ENCODE measurements around the gene NKD1. TPM values are rescaled to one million over a fixed set of nuclear protein-coding genes. Genes with fewer than 3 reads are reported as not detected.

NKD1 gene
- total RNA-seq, 3 donors from 2014 or later: 1.3 to 5.0 (median 4.6) TPM

GRCh38 chr16:50683689-50684374 lies 135.6 kb downstream of the NKD1 start:
- Histone ChIP-seq H3K27me3 (no peaks in the 10 kb centered on the region), H3K27ac (no peak overlapping the region), H3K9me3 (no peaks in the 10 kb centered on the region), H3K36me3 (no peaks in the 10 kb centered on the region), H3K4me3 (no peak overlapping the region), H3K4me1 (no peaks in the 10 kb centered on the region)
- TF ChIP-seq CTCF (IDR thresholded peaks at IDR 0.05) (no peak), POLR2A (IDR thresholded peaks at IDR 0.05) (no peak), POLR2AphosphoS5 (IDR thresholded peaks at IDR 0.05) (no peak)
- no peak for DNase-seq (ENCODE audit: low spot score in 2 of 2)
- intact Hi-C loops (cut with DNase I; ENCODE audit: low total_unique reads): no loop called here

GRCh38 chr16:50684823-50685461 lies 136.7 kb downstream of the NKD1 start:
- no peaks in the 10 kb centered on the region for H3K27me3 ChIP-seq

GRCh38 chr16:50685462-50686063 lies 137.4 kb downstream of the NKD1 start:
- no peak overlapping the region for H3K27ac ChIP-seq
- no peaks in the 10 kb centered on the region for H3K27me3 ChIP-seq
- H3K36me3 ChIP-seq: no peaks in the 10 kb centered on the region
- H3K4me1 ChIP-seq: no peaks in the 10 kb centered on the region
- intact Hi-C loops (cut with DNase I; ENCODE audit: low total_unique reads): no loop called here
- no peaks in the 10 kb centered on the region for H3K9me3 ChIP-seq
- no peak for DNase-seq (ENCODE audit: low spot score in 2 of 2)
- TF ChIP-seq CTCF (IDR thresholded peaks at IDR 0.05): no peak
- no peak for TF ChIP-seq POLR2AphosphoS5 (IDR thresholded peaks at IDR 0.05)
- TF ChIP-seq POLR2A (IDR thresholded peaks at IDR 0.05): no peak
- H3K4me3 ChIP-seq: no peak overlapping the region

More at GRCh38 chr16:50684823-50685461, 136.7 kb downstream of the NKD1 start:
- H3K27ac ChIP-seq: no peak overlapping the region
- no peak overlapping the region for H3K4me3 ChIP-seq
- H3K36me3 ChIP-seq: no peaks in the 10 kb centered on the region
- no peaks in the 10 kb centered on the region for H3K9me3 ChIP-seq
- H3K4me1 ChIP-seq: no peaks in the 10 kb centered on the region
- no peak for DNase-seq (ENCODE audit: low spot score in 2 of 2)
- intact Hi-C loops (cut with DNase I; ENCODE audit: low total_unique reads): no loop called here
- no peak for TF ChIP-seq CTCF (IDR thresholded peaks at IDR 0.05)
- TF ChIP-seq POLR2AphosphoS5 (IDR thresholded peaks at IDR 0.05): no peak
- TF ChIP-seq POLR2A (IDR thresholded peaks at IDR 0.05): no peak

- no peak overlapping the region for H3K4me3 ChIP-seq
- no peaks in the 10 kb centered on the region for H3K4me1 ChIP-seq
- no peaks in the 10 kb centered on the region for H3K36me3 ChIP-seq
- H3K27ac ChIP-seq: peak overlapping the region in 1 of 2 donors; percentile 19
- DNase-seq (ENCODE audit: low spot score in 2 of 2): no peak
- intact Hi-C loops (cut with DNase I; ENCODE audit: low total_unique reads): no loop called here
- no peaks in the 10 kb centered on the region for H3K27me3 ChIP-seq
- TF ChIP-seq POLR2AphosphoS5 (IDR thresholded peaks at IDR 0.05) (no peak), CTCF (IDR thresholded peaks at IDR 0.05) (no peak), POLR2A (IDR thresholded peaks at IDR 0.05) (no peak)
- H3K9me3 ChIP-seq: no peaks in the 10 kb centered on the region
Observed at GRCh38 chr16:50688083-50688482, 139.9 kb downstream of the NKD1 start.

GRCh38 chr16:50688867-50689266 lies 140.7 kb downstream of the NKD1 start:
- H3K36me3 ChIP-seq: no peaks in the 10 kb centered on the region
- H3K27me3 ChIP-seq: no peaks in the 10 kb centered on the region
- intact Hi-C loops (cut with DNase I; ENCODE audit: low total_unique reads): no loop called here
- no peaks in the 10 kb centered on the region for H3K9me3 ChIP-seq
- H3K27ac ChIP-seq: no peak overlapping the region
- TF ChIP-seq POLR2A (IDR thresholded peaks at IDR 0.05) (no peak), CTCF (IDR thresholded peaks at IDR 0.05) (no peak), POLR2AphosphoS5 (IDR thresholded peaks at IDR 0.05) (no peak)
- DNase-seq (ENCODE audit: low spot score in 2 of 2): no peak
- H3K4me1 ChIP-seq: no peaks in the 10 kb centered on the region
- no peak overlapping the region for H3K4me3 ChIP-seq

Measured in breast epithelium (tissue), 4 donors.